ENCODE measurements around the gene FBLIM1. TPM values are rescaled to one million over a fixed set of nuclear protein-coding genes. Genes with fewer than 3 reads are reported as not detected.

The FBLIM1 gene
- total and polyA plus RNA-seq, 11 donors, result 31.6 to 103 (median 69.8) TPM

DNA sequence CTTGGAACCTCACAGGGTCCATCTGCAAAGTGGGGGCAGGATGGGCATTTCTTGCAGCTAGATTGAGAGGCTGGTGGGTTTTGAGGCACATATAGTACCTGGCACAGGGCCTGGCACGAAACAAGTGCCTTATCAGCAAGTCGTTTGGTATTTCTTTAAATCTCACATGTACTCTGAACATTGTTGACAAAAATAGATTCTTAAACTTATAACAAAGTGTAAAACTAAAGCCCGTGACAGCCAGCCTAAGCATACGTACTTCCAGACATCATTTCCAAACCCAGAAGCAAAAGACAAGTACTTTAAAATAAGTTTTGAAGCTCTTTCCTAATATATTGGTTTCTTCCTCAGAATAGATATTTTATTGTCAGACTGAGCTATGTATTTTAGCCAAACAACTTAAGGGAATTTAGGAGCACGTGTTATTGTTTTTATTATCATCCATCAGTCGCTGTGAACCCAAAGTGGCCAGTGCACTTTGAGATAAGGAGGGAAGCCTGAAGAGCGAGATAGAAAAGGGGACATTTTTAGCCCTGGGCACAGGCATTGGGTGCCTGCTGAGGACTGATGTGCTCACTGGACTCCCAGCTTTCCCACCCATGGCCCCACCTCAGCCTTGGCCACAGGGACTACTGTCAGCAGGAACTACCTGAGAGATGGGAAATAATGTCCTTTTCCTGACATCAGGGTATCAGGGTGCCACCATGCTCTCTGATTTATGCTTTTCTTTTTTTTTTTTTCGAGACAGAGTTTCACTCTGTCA is 3.0 kb downstream of the FBLIM1 start:
- peaks cover 0 to 48% (median 3%) of the 10 kb centered on the region in 9 donors for H3K27me3 ChIP-seq
- 31 to 38% (median 33%) methylated on average over 8 of the region's 8 CpGs for WGBS, 4 donors

GRCh38 chr1:15762546-15762945 is 4.0 kb downstream of the FBLIM1 start:
- H3K4me1 ChIP-seq, result peaks cover 0 to 82% (median 40%) of the 10 kb centered on the region in 12 donors
- H3K9me3 ChIP-seq, result no peaks in the 10 kb centered on the region
- peak overlapping the region in 11 of 12 donors; percentile 66 to 87 (median 82) for H3K27ac ChIP-seq
- DNase-seq (no peak), ATAC-seq (no peak)
- H3K4me3 ChIP-seq, result no peak overlapping the region
- intact Hi-C loops (cut with DNase I), result no loop called here
- peaks cover 0 to 15% (median 0%) of the 10 kb centered on the region in 9 donors for H3K36me3 ChIP-seq
- TF ChIP-seq CTCF (IDR thresholded peaks at IDR 0.05), result no peak
- peaks cover 0 to 38% (median 3%) of the 10 kb centered on the region in 9 donors for H3K27me3 ChIP-seq
- WGBS, 4 donors, result 51 to 64% (median 54%) methylated on average over 10 of the region's 10 CpGs

More for the DNA sequence above, 3.0 kb downstream of the FBLIM1 start:
- intact Hi-C loops (cut with DNase I), result no loop called here
- Histone ChIP-seq H3K36me3 (peaks cover 0 to 10% (median 0%) of the 10 kb centered on the region in 9 donors), H3K9me3 (no peaks in the 10 kb centered on the region), H3K27ac (peak overlapping the region; percentile 66 to 87 (median 82)), H3K4me1 (peaks cover 0 to 87% (median 44%) of the 10 kb centered on the region in 12 donors), H3K4me3 (peak overlapping the region in 8 of 12 donors; percentile 12 to 95 (median 72))
- no peak for TF ChIP-seq CTCF (IDR thresholded peaks at IDR 0.05)
- TF ChIP-seq POLR2A (IDR thresholded peaks at IDR 0.05), result no peak
- peak; percentile 43 to 72 (median 62) for ATAC-seq
- DNase-seq, result peak in 1 of 5 donors; percentile 70

GRCh38 chr1:15764269-15764764 is 5.7 kb downstream of the FBLIM1 start:
- DNase-seq, result no peak
- Histone ChIP-seq H3K36me3 (peaks cover 0 to 32% (median 9%) of the 10 kb centered on the region in 9 donors), H3K4me3 (no peak overlapping the region), H3K4me1 (peaks cover 0 to 65% (median 29%) of the 10 kb centered on the region in 12 donors), H3K9me3 (no peaks in the 10 kb centered on the region), H3K27me3 (peaks cover 0 to 22% (median 0%) of the 10 kb centered on the region in 9 donors), H3K27ac (peak overlapping the region in 3 of 12 donors; percentile 10 to 45 (median 29))
- WGBS, 4 donors, result 33 to 50% (median 41%) methylated on average over 8 to 10 of the region's 10 CpGs
- peak in 1 of 4 donors; percentile 1 for ATAC-seq
- TF ChIP-seq POLR2A (IDR thresholded peaks at IDR 0.05) (no peak), CTCF (IDR thresholded peaks at IDR 0.05) (no peak)
- intact Hi-C loops (cut with DNase I), result no loop called here

DNA sequence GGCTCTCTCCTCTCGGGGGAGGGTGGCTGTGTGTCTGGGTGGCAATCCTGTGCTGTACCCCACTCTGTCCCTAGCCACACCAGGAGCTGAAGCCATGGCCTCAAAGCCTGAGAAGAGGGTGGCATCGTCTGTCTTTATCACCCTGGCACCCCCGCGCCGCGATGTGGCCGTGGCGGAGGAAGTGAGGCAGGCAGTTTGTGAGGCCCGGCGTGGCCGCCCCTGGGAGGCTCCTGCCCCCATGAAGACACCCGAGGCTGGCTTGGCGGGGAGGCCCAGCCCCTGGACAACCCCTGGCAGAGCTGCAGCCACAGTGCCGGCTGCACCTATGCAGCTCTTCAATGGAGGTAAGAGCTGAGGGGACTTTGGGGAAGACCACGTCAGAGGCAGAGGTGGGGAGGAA is 6.3 kb downstream of the FBLIM1 start:
- intact Hi-C loops (cut with DNase I), result no loop called here
- 86 to 94% (median 90%) methylated on average over 10 to 15 of the region's 15 CpGs for WGBS, 4 donors
- no peak overlapping the region for H3K4me3 ChIP-seq
- no peak for TF ChIP-seq POLR2A (IDR thresholded peaks at IDR 0.05)
- no peak for TF ChIP-seq CTCF (IDR thresholded peaks at IDR 0.05)
- peaks cover 0 to 59% (median 27%) of the 10 kb centered on the region in 12 donors for H3K4me1 ChIP-seq
- no peak for ATAC-seq
- no peak for DNase-seq
- H3K27me3 ChIP-seq, result peaks cover 0 to 16% (median 0%) of the 10 kb centered on the region in 9 donors
- peaks cover 0 to 35% (median 11%) of the 10 kb centered on the region in 9 donors for H3K36me3 ChIP-seq
- no peaks in the 10 kb centered on the region for H3K9me3 ChIP-seq
- no peak overlapping the region for H3K27ac ChIP-seq
